Hematopoietic multipotent progenitor cell (in vitro differentiated cells): ENCODE data around the gene CDK6. TPM values are rescaled to one million over a fixed set of nuclear protein-coding genes. Genes with fewer than 3 reads are reported as not detected.
"Not testable (repeated sequence)": the region's sequence is repeated elsewhere in the genome, so short reads cannot be mapped to it uniquely, and the experiment has no call there.

Experiments
- DNase-seq, 3 donors: peaks; one replicate each; pipeline ENCODE4 v3.0.0-alpha.2; 2011 to 2015; ENCODE audit warnings: low read depth in 2 of 3, low spot score in 2 of 3
- total RNA-seq: library from RNA; depleted of rRNA; stranded (reverse); fragments of >200 nt; gene quantifications from one replicate; pipeline ENCODE4 v1.2.3, GENCODE V29; 2012

The CDK6 gene
- total RNA-seq = 627 TPM

DNA sequence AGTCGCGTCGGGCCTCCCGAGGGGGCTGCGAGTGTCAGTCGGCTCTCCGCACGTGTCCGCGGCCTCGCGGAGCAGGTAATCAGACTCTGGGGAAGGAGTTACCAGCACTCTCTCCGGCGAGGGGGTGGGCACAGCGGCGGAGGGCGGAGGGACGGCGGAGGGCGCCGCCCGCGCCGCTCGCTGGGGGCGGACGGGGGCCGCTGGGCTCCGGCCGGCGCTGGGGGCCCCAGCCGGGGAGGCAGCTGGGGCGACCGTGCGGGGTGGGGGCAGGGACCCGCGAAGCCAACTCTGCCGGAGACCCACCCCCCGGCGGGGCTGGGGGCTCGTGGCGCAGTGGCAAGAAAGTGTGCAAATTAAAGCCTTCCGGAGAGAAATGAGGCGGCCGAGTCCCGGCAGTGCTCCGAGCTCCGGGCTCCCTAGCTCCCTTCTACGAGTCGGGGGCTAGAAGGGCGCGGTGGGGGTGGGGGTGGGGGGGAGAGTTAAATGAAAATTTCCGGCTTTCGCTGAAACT lies at the start of gene CDK6:
Gene CDK6 (minus strand): TSS at position 85 of the 511 bp plus-strand sequence. CDS start 3,250 bp downstream, outside the sequence.
- DNase-seq = peak in 2 of 3 donors; percentile 73 to 83

DNA sequence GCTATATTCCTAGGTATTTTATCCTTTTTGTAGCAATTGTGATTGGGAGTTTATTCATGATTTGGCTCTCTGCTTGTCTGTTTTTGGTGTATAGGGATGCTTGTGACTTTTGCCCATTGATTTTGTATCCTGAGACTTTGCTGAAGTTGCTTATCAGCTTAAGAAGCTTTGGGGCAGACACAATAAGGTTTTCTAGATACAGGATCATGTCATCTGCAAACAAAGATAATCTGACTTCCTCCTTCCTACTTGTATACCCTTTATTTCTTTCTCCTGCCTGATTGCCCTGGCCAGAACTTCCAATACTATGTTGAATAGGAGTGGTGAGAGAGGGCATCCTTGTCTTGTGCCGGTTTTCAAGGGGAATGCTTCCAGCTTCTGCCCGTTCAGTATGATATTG lies 49.7 kb upstream of the CDK6 start:
- DNase-seq = not testable (repeated sequence)

- DNase-seq = no peak
Measured at GRCh38 chr7:92884218-92884617, 47.8 kb upstream of the CDK6 start.

GRCh38 chr7:92882760-92883159 lies 46.4 kb upstream of the CDK6 start:
- DNase-seq = no peak

GRCh38 chr7:92881091-92881485 lies 44.7 kb upstream of the CDK6 start:
- no peak for DNase-seq

DNA sequence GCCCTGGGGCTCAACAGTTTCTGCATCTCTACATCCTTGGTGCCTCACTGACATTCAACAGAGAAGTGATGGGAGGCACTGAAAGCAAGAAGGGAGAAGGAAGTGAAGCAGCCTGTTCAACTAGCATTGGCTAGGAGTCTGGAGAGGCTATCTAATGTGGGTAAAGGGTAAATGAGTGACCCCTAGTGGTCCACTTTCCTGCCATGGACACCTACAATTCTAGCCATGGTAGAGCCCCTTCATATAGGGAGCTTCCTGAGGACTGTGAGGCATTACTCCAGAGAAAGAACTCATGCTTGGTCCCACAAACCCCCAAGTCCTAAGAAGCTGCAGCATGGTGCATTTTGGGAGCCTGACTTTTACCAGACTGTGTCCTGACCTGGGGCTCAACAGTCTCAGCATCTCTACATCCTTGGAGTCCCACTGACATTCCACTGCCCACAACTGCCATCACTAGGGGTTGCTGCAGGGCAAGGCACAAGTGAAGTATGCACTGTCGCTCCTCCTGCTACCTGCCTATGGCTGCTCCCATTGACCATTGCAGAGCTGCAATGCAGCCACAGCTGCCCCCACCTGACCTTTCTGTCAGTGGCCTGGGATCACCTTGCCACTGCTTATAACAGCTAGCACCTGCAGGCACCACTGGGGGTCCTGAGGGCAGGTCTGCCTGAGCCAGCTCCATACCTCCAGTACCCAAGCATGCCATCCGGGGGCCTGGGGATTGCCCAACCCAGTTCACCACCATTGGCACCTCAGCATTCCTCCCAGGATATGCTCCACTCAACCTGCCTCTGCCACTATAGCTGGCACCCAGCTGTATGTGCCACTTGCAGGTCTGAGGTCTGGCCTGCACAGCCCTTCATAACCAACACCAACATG lies 44.1 kb upstream of the CDK6 start:
- DNase-seq = no peak

GRCh38 chr7:92877367-92877766 lies 41.0 kb upstream of the CDK6 start:
- no peak for DNase-seq

DNA sequence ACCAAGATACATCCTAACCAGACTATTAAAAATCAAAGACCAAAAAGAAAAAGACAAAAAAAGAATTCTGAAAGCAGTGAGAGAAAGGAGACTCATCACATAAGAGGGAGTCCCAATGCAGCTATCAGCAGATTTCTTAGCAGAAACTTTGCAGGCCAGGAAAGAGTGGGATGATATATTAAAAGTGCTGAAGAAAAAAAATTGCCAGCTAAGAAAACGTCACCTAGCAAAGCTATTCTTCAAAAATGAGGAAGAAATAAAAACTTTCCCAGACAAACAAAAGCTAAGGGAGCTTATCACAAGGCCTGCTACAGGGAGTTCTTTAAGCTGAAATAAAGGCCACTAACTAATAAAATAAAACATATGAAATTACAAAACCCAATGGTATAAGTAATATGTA lies 40.5 kb upstream of the CDK6 start:
- DNase-seq = no peak

- no peak for DNase-seq
Measured at GRCh38 chr7:92875719-92876118, 39.3 kb upstream of the CDK6 start.

GRCh38 chr7:92875173-92875572 lies 38.8 kb upstream of the CDK6 start:
- no peak for DNase-seq

DNA sequence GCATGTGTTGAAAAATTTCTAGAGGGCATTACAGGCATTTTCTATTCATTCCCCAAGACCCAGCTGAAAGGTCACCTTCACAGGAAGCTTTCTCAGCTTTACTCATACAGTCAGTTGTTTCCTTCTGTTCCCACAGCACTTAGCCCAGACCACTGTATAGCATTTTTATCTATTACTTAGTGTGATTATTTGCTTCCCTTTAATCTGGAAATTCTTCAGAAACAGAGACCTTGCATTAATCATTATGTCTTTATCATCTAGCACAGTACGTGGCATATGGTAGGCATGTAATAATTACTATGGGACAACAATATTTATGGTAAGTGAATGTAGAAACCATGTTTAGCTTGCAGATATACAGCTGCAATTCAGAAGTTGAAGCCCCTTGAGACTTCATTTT lies 38.2 kb upstream of the CDK6 start:
- DNase-seq = no peak

DNA sequence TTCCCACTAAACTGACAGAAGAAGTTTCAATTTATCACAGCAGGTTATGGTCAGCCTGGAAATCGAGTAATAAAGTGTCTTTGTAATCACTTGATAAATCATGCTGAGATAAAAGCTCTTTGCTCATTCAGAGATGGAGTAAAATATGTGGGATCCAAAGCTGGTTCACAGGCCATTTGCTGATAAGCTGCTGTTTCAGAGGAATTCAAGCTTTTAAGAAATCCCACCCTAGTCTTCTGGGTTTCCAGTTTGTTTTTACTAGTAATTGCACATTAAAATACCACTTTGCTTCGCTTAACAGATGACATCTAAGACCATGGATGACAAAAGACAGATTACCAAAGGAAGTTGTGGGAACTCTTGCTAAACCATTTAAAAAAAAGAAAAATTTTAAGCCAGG lies 37.4 kb upstream of the CDK6 start:
- DNase-seq = no peak

GRCh38 chr7:92872701-92873100 lies 36.3 kb upstream of the CDK6 start:
- no peak for DNase-seq

GRCh38 chr7:92868683-92869293 lies 32.4 kb upstream of the CDK6 start:
- no peak for DNase-seq

- peak in 1 of 3 donors; percentile 29 for DNase-seq
Measured at GRCh38 chr7:92864169-92864568, 27.8 kb upstream of the CDK6 start.

- no peak for DNase-seq
Measured at GRCh38 chr7:92856436-92856835, 20.1 kb upstream of the CDK6 start.

DNA sequence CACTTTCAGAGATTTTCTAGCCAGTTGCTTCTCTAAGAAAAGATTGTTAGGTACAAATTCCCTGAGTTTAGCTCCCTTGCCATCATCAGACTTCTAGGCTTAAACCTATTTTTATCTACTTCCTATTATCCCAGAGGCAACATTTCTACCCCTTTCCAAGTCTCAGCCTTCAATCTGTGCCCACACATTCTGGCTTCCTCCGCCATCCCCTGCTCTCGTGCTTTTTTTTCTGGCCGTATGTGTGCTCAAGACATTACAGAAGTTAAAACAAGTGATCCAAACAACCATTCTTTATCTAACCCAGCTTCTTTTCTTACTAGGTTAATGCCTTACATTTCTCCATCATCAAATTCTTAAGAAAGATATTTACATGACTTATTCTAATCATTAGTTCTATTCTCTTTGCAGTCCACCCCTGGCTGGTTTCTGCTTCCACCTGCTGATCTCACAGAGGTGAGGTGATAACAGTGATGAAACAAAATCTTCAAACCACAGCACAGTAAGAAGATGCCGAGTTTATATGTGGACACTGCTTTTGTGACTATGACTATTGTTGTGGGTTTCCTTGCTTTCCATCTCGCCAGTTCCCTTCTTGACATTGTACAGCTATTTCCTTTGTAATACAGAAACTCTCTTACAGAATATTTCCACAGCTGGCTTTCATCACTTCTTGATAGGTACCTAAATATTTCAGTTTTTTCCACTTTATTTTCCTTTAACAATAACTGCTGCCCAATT lies 18.3 kb upstream of the CDK6 start:
- no peak for DNase-seq

DNA sequence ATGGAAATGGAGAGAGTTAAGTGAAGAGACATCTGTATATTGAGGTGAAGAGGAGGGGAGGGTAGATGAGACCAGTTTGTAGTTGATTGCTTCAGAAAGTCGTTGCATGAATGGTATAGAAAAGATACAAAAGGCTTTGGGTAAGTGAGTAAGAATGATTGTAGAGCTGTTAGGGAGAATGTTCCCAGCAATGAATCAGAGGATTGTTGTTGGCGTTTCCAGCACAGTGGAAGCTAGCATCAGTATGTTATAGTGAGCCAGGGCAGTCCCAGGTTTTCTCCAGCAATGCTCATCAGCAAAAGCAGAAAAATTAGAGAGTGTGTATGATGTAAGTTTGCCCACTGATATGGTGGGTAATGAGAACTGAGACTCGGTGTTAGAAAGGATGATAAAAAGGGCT lies 15.4 kb upstream of the CDK6 start:
- no peak for DNase-seq

GRCh38 chr7:92850516-92850915 lies 14.1 kb upstream of the CDK6 start:
- no peak for DNase-seq

DNA sequence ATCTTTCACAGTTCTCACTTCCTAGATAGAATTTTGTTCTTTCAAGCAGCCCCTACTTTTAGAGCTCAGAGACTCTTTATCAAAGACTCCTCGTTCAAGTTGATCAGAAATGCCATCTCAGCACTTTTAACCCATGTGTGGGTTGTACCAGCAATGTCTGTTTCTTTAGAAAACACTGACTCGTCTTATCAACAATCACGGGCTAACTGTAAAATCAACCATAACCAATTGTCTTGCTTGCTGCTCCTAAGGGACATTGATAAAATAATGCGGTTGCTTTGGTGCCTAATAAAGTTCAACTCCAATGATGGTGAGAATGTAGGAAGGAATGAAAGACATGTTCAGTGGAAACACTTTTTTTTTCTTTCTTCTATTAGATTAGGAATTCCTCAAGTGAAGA lies 12.9 kb upstream of the CDK6 start:
- no peak for DNase-seq

GRCh38 chr7:92848851-92849250 lies 12.5 kb upstream of the CDK6 start:
- DNase-seq = no peak
